B cell (primary cell): ENCODE data around the gene OR2M3. TPM values are rescaled to one million over a fixed set of nuclear protein-coding genes. Genes with fewer than 3 reads are reported as not detected.

Experiments
- ATAC-seq: fragments of 200-7000 bp; cut with Tn5 transposase; one replicate; pipeline ENCODE4 v1.10.0; 2021; ENCODE audit warnings: low read depth, mild to moderate bottlenecking, moderate number of reproducible peaks, moderate library complexity
- CTCF ChIA-PET: fragments of 350-600 bp; sonication (Branson Sonifier 250); formaldehyde crosslinking; loops from one replicate; lab custom pipeline; 2021; ENCODE audit warnings: antibody characterized with exemption, inconsistent platforms; lab: Charles Lee
- POLR2A ChIA-PET: fragments of 350-600 bp; sonication (Branson Sonifier 250); formaldehyde crosslinking; loops from one replicate; lab custom pipeline; 2021; ENCODE audit warnings: antibody characterized with exemption; lab: Charles Lee
- DNase-seq: peaks from one replicate; pipeline ENCODE4 v3.0.0; 2013
- H2AFZ ChIP-seq: 2 replicates; pipeline ENCODE4 v1.6.1; 2012; ENCODE audit warnings: mild to moderate bottlenecking, low read depth, low read length; ENCODE audit not compliant: insufficient read depth, poor library complexity, severe bottlenecking
- H3K27ac ChIP-seq, 2 donors: 1 replicate in 1 of 2; 2 replicates in 1 of 2; pipeline ENCODE4 v1.5.1; 2012 to 2013; ENCODE audit warnings: low read length in 2 of 2, mild to moderate bottlenecking in 2 of 2, moderate library complexity in 1 of 2
- H3K27me3 ChIP-seq, 4 experiments: fragments of 200-600 bp in 1 of 4; sonication (generic) in 1 of 4; replicated peaks in 1 of 4; 1 replicate in 2 of 4; 2 replicates in 2 of 4; pipeline versions ENCODE4 v1.6.1 to v1.7.0; 2013 to 2016; ENCODE audit warnings: low read length in 3 of 4, mild to moderate bottlenecking in 2 of 4, mixed read lengths in 1 of 4, moderate library complexity in 1 of 4; ENCODE audit not compliant: insufficient read depth in 4 of 4, control insufficient read depth in 3 of 4; ENCODE audit errors: control extremely low read depth in 1 of 4
- H3K36me3 ChIP-seq, 2 experiments: replicated peaks in 1 of 2; 1 replicate in 1 of 2; 2 replicates in 1 of 2; pipeline versions ENCODE4 v1.6.1 to v1.7.1; 2013; ENCODE audit warnings: low read length in 1 of 2; ENCODE audit not compliant: insufficient read depth in 2 of 2, control insufficient read depth in 1 of 2; ENCODE audit errors: control extremely low read depth in 1 of 2, extremely low read depth in 1 of 2
- H3K4me1 ChIP-seq, 2 donors: fragments of 200-600 bp in 1 of 2; sonication (generic) in 1 of 2; 1 replicate in 1 of 2; 2 replicates in 1 of 2; pipeline versions ENCODE4 v1.5.1 to v1.6.1; 2013 to 2017; ENCODE audit warnings: low read length in 2 of 2; ENCODE audit not compliant: control insufficient read depth in 2 of 2, insufficient read depth in 2 of 2
- H3K4me2 ChIP-seq: replicated peaks from 2 replicates; pipeline ENCODE3; 2012; ENCODE audit warnings: mild to moderate bottlenecking, low read depth, low read length; ENCODE audit not compliant: poor library complexity, severe bottlenecking
- H3K4me3 ChIP-seq, 5 experiments: fragments of 200-600 bp in 1 of 5; sonication (generic) in 1 of 5; 1 replicate in 3 of 5; 2 replicates in 2 of 5; pipeline versions ENCODE4 v1.5.1 to v1.7.0; 2011 to 2016; ENCODE audit warnings: low read length in 4 of 5, mild to moderate bottlenecking in 4 of 5, low read depth in 2 of 5, control low read depth in 1 of 5, moderate library complexity in 1 of 5; ENCODE audit not compliant: insufficient read depth in 1 of 5; ENCODE audit errors: control extremely low read depth in 1 of 5, extremely low read depth in 1 of 5
- H3K79me2 ChIP-seq: fragments of 200-600 bp; sonication (generic); one replicate; pipeline ENCODE4 v1.6.0; 2016; ENCODE audit warnings: low read length; ENCODE audit not compliant: control insufficient read depth, insufficient read depth
- H3K9ac ChIP-seq: fragments of 200-600 bp; sonication (generic); 2 replicates; pipeline ENCODE4 v1.6.1; 2017; ENCODE audit warnings: mild to moderate bottlenecking, low read length, moderate library complexity
- H3K9me3 ChIP-seq, 3 donors: one replicate each; pipeline versions ENCODE4 v1.6.1 to v1.7.1; 2013; ENCODE audit warnings: low read length in 2 of 3; ENCODE audit not compliant: control insufficient read depth in 2 of 3, insufficient read depth in 1 of 3; ENCODE audit errors: control extremely low read depth in 1 of 3
- H4K20me1 ChIP-seq: 2 replicates; pipeline ENCODE4 v1.6.0; 2012; ENCODE audit warnings: mild to moderate bottlenecking, low read length; ENCODE audit not compliant: insufficient read depth, control insufficient read depth, poor library complexity, severe bottlenecking
- H3K27ac Mint-ChIP-seq: one replicate; pipeline ENCODE4 v1.8.0; 2021; ENCODE audit warnings: mixed read lengths
- H3K27me3 Mint-ChIP-seq: one replicate; pipeline ENCODE4 v1.8.0; 2021; ENCODE audit warnings: mixed read lengths
- H3K4me1 Mint-ChIP-seq: one replicate; pipeline ENCODE4 v1.8.0; 2021; ENCODE audit warnings: mixed read lengths
- H3K4me3 Mint-ChIP-seq: one replicate; pipeline ENCODE4 v1.8.0; 2021; ENCODE audit warnings: mixed read lengths
- H3K9me3 Mint-ChIP-seq: one replicate; pipeline ENCODE4 v1.8.0; 2022; ENCODE audit warnings: mixed read lengths; ENCODE audit not compliant: insufficient read depth
- EZH2 ChIP-seq: IDR thresholded peaks from 2 replicates; pipeline ENCODE4 v1.6.1; 2012; ENCODE audit warnings: borderline replicate concordance, low read depth, mild to moderate bottlenecking, moderate library complexity, low read length; ENCODE audit not compliant: insufficient read depth, poor library complexity, severe bottlenecking
- WGBS: methylation state at CpG from one replicate; pipeline ENCODE4 v1.1.5; 2013; ENCODE audit warnings: missing lambda C conversion rate; ENCODE audit not compliant: insufficient coverage; 5-methylcytosine and 5-hydroxymethylcytosine counted together
- intact Hi-C: fragments of 100-400 bp; cut with micrococcal nuclease; formaldehyde crosslinking; loops from one replicate; pipeline ENCODE4 v1.10.0; 2022
- polyA plus RNA-seq: library from polyadenylated mRNA; depleted of rRNA; stranded (reverse); fragments of >200 nt; gene quantifications from 2 replicates; pipeline ENCODE4 v1.2.3, GENCODE V29; 2012
- total RNA-seq, 2 donors: library from RNA; stranded (reverse); fragments of 120-200 nt in 1 of 2; gene quantifications; 1 replicate in 1 of 2; 2 replicates in 1 of 2; pipeline versions ENCODE4 v1.2.3 to v1.2.4, GENCODE V29; 2013 to 2022
- TF ChIP-seq, protein P1 (sequence below): fragments of 200-600 bp; IDR thresholded peaks from one replicate; pipeline ENCODE4 v1.8.0; 2022; ENCODE audit warnings: antibody characterized with exemption, mild to moderate bottlenecking

The OR2M3 gene
- total and polyA plus RNA-seq, 2 donors (not counting 1 experiment from before 2014, with no cell fraction given): not detected

DNA sequence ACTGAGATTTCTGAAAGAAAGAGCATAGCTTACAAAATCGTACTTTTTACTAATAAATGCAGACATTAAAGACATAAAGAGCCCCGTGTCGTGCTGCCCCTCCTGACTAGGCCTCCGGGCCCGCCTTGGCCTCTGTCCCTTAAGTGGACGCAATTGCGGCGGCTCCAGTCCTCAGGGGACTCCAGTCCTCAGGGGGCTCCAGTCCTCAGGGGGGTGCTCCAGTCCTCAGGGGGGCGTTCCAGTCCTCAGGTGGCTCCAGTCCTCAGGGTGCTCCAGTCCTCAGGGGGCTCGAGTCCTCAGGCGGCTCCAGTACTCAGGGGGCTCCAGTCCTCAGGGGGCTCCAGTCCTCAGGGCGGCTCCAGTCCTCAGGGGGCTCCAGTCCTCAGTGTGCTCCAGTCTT, 33.0 kb upstream of the OR2M3 start:
- intact Hi-C loops: no loop called here
- Histone ChIP-seq H3K36me3 (no peaks in the 10 kb centered on the region), H4K20me1 (no peaks in the 10 kb centered on the region), H3K9me3 (peaks cover 0 to 11% (median 0%) of the 10 kb centered on the region in 3 donors), H3K4me3 (no peak overlapping the region), H3K4me1 (no peaks in the 10 kb centered on the region), H3K79me2 (no peaks in the 10 kb centered on the region), H3K4me2 (no peak overlapping the region), H3K27ac (no peak overlapping the region), H2AFZ (no peak overlapping the region), H3K9ac (no peak overlapping the region), H3K27me3 (no peaks in the 10 kb centered on the region)
- no peaks in the 10 kb centered on the region for H3K27me3 Mint-ChIP-seq
- 90% methylated on average over 12 of the region's 12 CpGs for WGBS
- no peak overlapping the region for H3K27ac Mint-ChIP-seq
- TF ChIP-seq, protein P1, sequence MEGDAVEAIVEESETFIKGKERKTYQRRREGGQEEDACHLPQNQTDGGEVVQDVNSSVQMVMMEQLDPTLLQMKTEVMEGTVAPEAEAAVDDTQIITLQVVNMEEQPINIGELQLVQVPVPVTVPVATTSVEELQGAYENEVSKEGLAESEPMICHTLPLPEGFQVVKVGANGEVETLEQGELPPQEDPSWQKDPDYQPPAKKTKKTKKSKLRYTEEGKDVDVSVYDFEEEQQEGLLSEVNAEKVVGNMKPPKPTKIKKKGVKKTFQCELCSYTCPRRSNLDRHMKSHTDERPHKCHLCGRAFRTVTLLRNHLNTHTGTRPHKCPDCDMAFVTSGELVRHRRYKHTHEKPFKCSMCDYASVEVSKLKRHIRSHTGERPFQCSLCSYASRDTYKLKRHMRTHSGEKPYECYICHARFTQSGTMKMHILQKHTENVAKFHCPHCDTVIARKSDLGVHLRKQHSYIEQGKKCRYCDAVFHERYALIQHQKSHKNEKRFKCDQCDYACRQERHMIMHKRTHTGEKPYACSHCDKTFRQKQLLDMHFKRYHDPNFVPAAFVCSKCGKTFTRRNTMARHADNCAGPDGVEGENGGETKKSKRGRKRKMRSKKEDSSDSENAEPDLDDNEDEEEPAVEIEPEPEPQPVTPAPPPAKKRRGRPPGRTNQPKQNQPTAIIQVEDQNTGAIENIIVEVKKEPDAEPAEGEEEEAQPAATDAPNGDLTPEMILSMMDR: no peak
- TF ChIP-seq EZH2: no peak
- ChIA-PET CTCF (no interaction called here), POLR2A (no interaction called here)
- no peaks in the 10 kb centered on the region for H3K9me3 Mint-ChIP-seq
- DNase-seq (no peak), ATAC-seq (no peak)
- no peak overlapping the region for H3K4me3 Mint-ChIP-seq
- H3K4me1 Mint-ChIP-seq: no peaks in the 10 kb centered on the region

DNA sequence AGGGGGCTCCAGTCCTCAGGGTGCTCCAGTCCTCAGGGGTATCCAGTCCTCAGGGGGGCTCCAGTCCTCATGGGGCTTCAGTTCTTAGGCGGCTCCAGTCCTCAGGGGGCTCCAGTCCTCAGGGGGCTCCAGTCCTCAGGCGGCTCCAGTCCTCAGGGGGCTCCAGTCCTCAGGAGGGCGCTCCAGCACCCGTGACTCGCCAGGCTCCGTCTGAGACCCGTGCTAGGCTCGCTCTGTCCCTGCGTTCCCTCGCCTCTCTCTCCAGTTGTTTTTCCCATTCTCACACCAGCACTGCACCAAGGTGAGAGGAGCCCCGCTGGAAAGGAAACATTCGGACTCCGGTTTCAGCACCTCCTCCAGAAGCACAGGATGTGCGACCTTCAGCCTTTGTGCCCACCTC, 31.9 kb upstream of the OR2M3 start:
- H4K20me1 ChIP-seq: no peaks in the 10 kb centered on the region
- no peaks in the 10 kb centered on the region for H3K4me1 Mint-ChIP-seq
- no peak overlapping the region for H3K27ac ChIP-seq
- H3K4me2 ChIP-seq: no peak overlapping the region
- H3K27ac Mint-ChIP-seq: no peak overlapping the region
- ChIA-PET CTCF (no interaction called here), POLR2A (no interaction called here)
- H3K4me3 Mint-ChIP-seq: no peak overlapping the region
- no peaks in the 10 kb centered on the region for H3K27me3 Mint-ChIP-seq
- no peak for TF ChIP-seq EZH2
- TF ChIP-seq, protein P1: no peak
- peaks cover 0 to 11% (median 0%) of the 10 kb centered on the region in 3 donors for H3K9me3 ChIP-seq
- H3K36me3 ChIP-seq: no peaks in the 10 kb centered on the region
- H3K9me3 Mint-ChIP-seq: no peaks in the 10 kb centered on the region
- no peak overlapping the region for H3K9ac ChIP-seq
- intact Hi-C loops: no loop called here
- no peaks in the 10 kb centered on the region for H3K79me2 ChIP-seq
- WGBS: 91% methylated on average over 10 of the region's 14 CpGs
- H3K4me3 ChIP-seq: no peak overlapping the region
- H3K4me1 ChIP-seq: no peaks in the 10 kb centered on the region
- no peak overlapping the region for H2AFZ ChIP-seq
- DNase-seq: no peak
- H3K27me3 ChIP-seq: no peaks in the 10 kb centered on the region
- no peak for ATAC-seq
